IgD-negative memory B cell (primary cell): ENCODE measurements around the gene UNK. TPM values are rescaled to one million over a fixed set of nuclear protein-coding genes. Genes with fewer than 3 reads are reported as not detected.

Source experiments
- H3K27ac Mint-ChIP-seq, 3 donors: one replicate each; pipeline ENCODE4 v1.8.0; 2020 to 2022; ENCODE audit warnings: mild to moderate bottlenecking in 3 of 3, mixed read lengths in 3 of 3, moderate library complexity in 1 of 3
- H3K27me3 Mint-ChIP-seq: one replicate; pipeline ENCODE4 v1.8.0; 2021; ENCODE audit warnings: mixed read lengths
- H3K36me3 Mint-ChIP-seq: one replicate; pipeline ENCODE4 v1.8.0; 2020; ENCODE audit warnings: mild to moderate bottlenecking, mixed read lengths
- H3K4me1 Mint-ChIP-seq, 3 donors: one replicate each; pipeline ENCODE4 v1.8.0; 2020 to 2022; ENCODE audit warnings: mixed read lengths in 3 of 3, mild to moderate bottlenecking in 1 of 3
- H3K4me3 Mint-ChIP-seq, 4 donors: one replicate each; pipeline ENCODE4 v1.8.0; 2020 to 2022; ENCODE audit warnings: mild to moderate bottlenecking in 4 of 4, mixed read lengths in 4 of 4, moderate library complexity in 3 of 4
- H3K9me3 Mint-ChIP-seq, 3 donors: one replicate each; pipeline ENCODE4 v1.8.0; 2020 to 2021; ENCODE audit warnings: mixed read lengths in 3 of 3, mild to moderate bottlenecking in 1 of 3
- polyA plus RNA-seq: library from polyadenylated mRNA; unstranded; fragments of 300-500 nt; fragmentation: Illumina TruSeq; gene quantifications from one replicate; pipeline ENCODE4 v1.2.3, GENCODE V29; 2021

The UNK gene
- polyA plus RNA-seq, 1 donor from 2014 or later, result 28.6 TPM

DNA sequence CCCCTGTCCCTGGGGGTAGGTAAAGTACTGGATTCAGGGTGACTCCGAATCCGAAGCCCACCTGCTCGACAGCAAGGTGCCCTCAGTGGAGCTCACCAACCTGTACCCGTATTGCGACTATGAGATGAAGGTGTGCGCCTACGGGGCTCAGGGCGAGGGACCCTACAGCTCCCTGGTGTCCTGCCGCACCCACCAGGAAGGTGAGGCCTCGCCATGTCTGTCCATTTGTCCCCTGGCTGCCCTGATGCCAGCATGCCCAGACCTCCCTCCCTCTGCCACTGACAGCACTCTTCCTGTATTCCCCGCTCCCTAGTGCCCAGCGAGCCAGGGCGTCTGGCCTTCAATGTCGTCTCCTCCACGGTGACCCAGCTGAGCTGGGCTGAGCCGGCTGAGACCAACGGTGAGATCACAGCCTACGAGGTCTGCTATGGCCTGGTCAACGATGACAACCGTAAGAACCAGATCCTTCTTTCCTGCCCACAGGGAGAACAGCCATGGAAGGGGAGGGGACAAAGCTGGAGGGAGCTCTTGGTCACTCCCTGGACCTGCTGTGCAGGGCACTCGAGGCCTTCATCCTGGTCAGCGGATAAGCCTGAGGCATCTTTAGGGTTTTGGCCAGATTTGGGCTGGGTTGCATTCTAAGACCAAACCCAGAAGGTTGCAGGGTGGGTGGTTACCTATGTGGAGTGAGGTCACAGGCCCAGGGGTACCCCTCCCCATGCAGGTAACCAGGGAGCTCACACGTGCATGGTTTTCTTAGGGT is 33.8 kb upstream of the UNK start:
- Mint-ChIP-seq H3K9me3 (no peaks in the 10 kb centered on the region), H3K27me3 (no peaks in the 10 kb centered on the region), H3K36me3 (no peaks in the 10 kb centered on the region), H3K4me1 (peaks cover 15 to 17% (median 15%) of the 10 kb centered on the region in 3 donors), H3K27ac (peak overlapping the region in 2 of 3 donors; percentile 27 to 45), H3K4me3 (peak overlapping the region in 1 of 4 donors; percentile 20)

DNA sequence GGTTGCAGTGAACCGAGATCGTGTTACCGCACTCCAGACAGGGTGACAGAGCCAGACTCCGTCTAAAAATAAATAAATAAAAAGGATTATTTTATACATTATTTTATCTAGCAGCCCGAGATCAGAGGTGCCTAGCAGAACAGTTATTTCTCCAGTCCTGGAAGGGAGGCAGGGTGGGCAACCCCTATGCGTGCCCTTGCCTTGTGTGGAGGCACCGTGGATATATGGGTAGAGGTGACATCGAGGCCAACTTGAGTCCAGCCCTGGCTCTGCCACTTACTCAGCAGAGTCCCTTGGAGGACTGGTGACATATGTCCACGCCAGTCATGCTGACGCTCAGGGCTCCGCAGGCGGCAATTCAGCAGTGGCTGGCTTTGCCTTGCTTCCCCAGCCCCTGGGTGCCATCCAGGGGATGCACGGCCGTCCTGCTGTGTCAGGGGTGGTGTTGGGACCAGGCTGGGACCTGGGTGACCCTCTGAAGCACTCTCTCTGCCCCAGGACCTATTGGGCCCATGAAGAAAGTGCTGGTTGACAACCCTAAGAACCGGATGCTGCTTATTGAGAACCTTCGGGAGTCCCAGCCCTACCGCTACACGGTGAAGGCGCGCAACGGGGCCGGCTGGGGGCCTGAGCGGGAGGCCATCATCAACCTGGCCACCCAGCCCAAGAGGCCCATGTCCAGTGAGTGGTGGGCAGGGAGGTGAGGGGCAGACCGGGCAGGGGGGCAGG is 32.8 kb upstream of the UNK start:
- Mint-ChIP-seq H3K27ac (peak overlapping the region in 1 of 3 donors; percentile 27), H3K27me3 (no peaks in the 10 kb centered on the region), H3K36me3 (no peaks in the 10 kb centered on the region), H3K9me3 (no peaks in the 10 kb centered on the region), H3K4me3 (peak overlapping the region in 1 of 4 donors; percentile 20), H3K4me1 (peaks cover 15 to 17% (median 15%) of the 10 kb centered on the region in 3 donors)

DNA sequence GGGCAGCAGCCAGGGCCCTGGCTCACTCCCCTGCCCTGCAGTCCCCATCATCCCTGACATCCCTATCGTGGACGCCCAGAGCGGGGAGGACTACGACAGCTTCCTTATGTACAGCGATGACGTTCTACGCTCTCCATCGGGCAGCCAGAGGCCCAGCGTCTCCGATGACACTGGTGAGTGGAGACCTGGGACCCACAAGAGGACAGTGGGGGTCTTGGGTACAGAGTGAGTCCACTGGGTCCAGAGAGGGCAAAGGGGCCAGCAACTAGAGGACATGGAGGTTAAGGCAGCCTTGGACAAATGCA is 32.2 kb upstream of the UNK start:
- Mint-ChIP-seq H3K9me3 (no peaks in the 10 kb centered on the region), H3K27ac (no peak overlapping the region), H3K27me3 (no peaks in the 10 kb centered on the region), H3K4me1 (peaks cover 15 to 17% (median 15%) of the 10 kb centered on the region in 3 donors), H3K4me3 (peak overlapping the region in 3 of 4 donors; percentile 13 to 73 (median 16)), H3K36me3 (no peaks in the 10 kb centered on the region)

DNA sequence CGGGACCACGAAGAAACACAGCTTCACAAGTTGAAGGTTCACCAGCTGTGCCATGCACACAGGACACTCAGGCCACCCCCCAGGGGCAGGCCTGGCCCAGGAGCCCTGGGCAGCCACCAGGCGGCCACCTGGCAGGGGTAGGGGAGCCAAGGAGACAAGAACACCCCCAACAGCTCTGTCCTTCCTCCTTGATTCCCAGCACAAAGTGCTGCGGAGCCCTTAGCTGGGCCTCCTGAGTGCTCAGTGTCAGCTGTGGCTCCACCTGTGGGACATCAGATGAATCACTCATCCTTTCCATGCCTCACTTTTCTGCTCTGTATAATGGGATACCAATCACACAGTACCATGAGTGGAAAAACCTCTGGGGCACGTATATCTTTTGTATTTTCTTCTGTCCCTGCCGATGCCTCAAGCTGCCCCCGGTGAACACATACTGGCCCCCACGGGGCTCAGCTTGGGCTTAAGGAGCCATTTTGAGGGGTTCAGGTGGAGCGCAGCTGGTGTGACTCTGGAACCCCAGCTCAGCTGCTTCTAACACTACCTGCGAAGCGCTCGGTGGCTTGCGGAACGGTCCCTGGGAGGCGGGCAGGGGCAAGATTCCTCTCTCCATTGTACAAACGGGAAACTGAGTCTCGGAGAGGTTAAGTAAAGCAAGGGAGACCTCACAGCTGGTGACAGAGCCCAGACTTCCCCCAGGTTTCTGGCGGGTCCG is 31.6 kb upstream of the UNK start:
- H3K9me3 Mint-ChIP-seq, result no peaks in the 10 kb centered on the region

DNA sequence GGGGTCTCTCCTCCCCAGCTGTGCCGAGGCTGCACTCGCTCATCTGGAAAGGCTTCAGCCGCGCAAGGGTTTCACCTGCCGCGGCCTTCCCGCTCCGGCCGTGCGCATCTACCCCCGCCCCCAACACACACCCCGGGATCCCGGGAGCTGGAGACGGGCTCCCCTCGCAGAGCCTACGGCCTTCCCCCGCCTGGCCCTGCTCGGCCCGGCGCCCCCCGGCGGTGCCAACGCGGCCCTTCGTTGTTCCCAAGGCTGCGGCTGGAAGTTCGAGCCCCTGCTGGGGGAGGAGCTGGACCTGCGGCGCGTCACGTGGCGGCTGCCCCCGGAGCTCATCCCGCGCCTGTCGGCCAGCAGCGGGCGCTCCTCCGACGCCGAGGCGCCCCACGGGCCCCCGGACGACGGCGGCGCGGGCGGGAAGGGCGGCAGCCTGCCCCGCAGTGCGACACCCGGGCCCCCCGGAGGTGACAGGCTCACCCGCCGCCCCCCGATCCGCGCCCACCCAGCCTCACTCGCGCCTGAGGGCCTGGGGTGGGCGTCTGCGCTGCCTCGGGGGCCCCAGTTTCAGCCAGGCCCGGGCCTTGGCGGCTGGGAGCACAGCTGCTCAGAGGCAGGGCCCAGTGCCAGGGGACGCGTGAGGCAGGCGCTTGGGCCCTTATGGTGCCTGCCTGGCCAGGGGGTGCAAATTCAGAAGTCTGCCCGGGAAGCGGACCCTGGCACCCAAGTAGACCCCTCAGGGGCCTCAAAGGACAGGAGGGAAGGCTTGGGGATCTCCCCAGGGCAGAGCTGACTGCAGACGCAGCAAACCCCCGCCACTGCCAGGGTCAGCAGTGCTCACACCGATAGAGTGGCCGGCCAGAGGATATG is 30.9 kb upstream of the UNK start:
- Mint-ChIP-seq H3K36me3 (no peaks in the 10 kb centered on the region), H3K27me3 (no peaks in the 10 kb centered on the region), H3K4me1 (peaks cover 10 to 14% (median 12%) of the 10 kb centered on the region in 3 donors), H3K9me3 (no peaks in the 10 kb centered on the region), H3K27ac (no peak overlapping the region), H3K4me3 (peak overlapping the region; percentile 77 to 93 (median 85))

More for the DNA sequence above, 31.6 kb upstream of the UNK start:
- H3K27ac Mint-ChIP-seq, result peak overlapping the region in 2 of 3 donors; percentile 60 to 81
- H3K4me1 Mint-ChIP-seq, result peaks cover 11 to 14% (median 12%) of the 10 kb centered on the region in 3 donors
- H3K4me3 Mint-ChIP-seq, result peak overlapping the region; percentile 77 to 93 (median 85)
- no peaks in the 10 kb centered on the region for H3K27me3 Mint-ChIP-seq
- H3K36me3 Mint-ChIP-seq, result no peaks in the 10 kb centered on the region

DNA sequence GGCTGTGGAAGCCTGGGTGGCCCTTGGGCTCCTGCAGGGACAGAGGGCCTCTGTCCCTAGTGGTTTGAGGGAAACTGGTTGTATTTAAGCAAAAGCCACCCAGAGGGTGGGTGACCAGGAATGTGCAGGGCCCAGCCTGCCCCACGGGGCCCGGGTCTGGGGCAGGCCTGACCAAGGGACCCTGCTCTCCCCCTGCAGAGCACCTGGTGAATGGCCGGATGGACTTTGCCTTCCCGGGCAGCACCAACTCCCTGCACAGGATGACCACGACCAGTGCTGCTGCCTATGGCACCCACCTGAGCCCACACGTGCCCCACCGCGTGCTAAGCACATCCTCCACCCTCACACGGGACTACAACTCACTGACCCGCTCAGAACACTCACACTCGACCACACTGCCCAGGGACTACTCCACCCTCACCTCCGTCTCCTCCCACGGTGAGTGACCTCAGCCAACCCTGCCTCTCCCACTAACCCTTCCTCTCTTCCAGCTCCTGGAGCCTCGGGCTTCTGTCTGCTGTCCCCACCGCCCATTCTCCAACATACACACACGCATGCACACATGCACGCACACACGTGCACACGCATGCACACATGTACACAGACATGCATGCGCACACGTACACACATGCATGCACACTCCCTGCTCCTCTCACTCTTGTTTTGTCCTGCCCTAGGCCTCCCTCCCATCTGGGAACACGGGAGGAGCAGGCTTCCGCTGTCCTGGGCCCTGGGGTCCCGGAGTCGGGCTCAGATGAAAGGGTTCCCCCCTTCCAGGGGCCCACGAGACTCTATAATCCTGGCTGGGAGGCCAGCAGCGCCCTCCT is 30.0 kb upstream of the UNK start:
- no peaks in the 10 kb centered on the region for H3K36me3 Mint-ChIP-seq
- H3K27me3 Mint-ChIP-seq, result no peaks in the 10 kb centered on the region
- H3K4me3 Mint-ChIP-seq, result peak overlapping the region; percentile 59 to 94 (median 81)
- peaks cover 9 to 14% (median 10%) of the 10 kb centered on the region in 3 donors for H3K4me1 Mint-ChIP-seq
- peak overlapping the region in 1 of 3 donors; percentile 64 for H3K27ac Mint-ChIP-seq
- no peaks in the 10 kb centered on the region for H3K9me3 Mint-ChIP-seq

DNA sequence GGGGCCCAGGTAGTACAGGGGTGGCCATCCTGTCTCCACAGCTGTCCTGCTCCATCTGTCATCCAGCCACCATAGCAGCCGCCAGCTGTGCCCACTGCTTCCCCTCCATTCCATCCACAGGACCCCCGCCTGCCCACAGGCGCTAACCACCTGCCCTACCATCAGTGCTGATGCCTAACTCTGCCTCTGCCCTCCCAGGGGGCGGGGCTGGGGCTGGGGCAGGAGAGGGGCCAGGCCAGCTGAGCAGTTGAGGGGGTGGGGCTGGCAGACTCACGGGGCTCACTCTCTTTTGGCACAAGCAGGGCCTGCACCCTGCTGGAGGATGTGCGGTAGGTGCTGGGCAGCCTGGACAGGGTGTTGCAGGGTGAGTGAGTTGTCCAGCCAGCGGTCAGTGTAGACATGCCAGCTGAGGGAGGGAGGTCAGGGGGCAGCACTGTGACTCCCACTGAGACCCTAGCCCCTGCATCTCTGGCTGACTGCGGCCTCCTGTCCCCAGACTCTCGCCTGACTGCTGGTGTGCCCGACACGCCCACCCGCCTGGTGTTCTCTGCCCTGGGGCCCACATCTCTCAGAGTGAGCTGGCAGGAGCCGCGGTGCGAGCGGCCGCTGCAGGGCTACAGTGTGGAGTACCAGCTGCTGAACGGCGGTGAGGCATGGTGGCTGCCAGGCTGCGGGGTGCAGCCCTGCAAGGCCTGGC is 29.3 kb upstream of the UNK start:
- Mint-ChIP-seq H3K27me3 (no peaks in the 10 kb centered on the region), H3K27ac (no peak overlapping the region), H3K9me3 (no peaks in the 10 kb centered on the region), H3K36me3 (no peaks in the 10 kb centered on the region), H3K4me1 (peaks cover 3 to 10% (median 5%) of the 10 kb centered on the region in 3 donors), H3K4me3 (peak overlapping the region in 3 of 4 donors; percentile 59 to 94 (median 76))

DNA sequence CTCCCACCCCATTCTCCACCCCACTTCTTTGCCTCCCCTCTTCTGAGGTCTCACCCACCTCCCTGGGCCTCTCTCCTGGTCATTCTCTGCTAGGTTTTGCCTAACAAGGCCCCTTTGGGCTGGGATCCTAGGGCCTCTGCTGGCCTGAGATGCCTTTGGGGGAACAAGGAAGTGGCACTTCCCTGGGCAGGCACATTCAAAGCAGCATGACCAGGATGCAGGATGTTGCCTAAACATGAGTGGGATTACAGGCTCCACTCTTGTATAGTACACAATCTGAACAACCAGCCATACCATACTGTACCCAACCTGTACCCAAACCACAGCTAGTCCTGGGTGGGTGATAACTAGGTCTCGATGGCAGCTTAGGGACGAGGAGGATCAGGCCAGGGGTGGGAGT is 28.6 kb upstream of the UNK start:
- H3K27ac Mint-ChIP-seq, result no peak overlapping the region
- H3K4me3 Mint-ChIP-seq, result no peak overlapping the region
- no peaks in the 10 kb centered on the region for H3K27me3 Mint-ChIP-seq
- H3K36me3 Mint-ChIP-seq, result no peaks in the 10 kb centered on the region
- peaks cover 3 to 8% (median 5%) of the 10 kb centered on the region in 3 donors for H3K4me1 Mint-ChIP-seq
- no peaks in the 10 kb centered on the region for H3K9me3 Mint-ChIP-seq

DNA sequence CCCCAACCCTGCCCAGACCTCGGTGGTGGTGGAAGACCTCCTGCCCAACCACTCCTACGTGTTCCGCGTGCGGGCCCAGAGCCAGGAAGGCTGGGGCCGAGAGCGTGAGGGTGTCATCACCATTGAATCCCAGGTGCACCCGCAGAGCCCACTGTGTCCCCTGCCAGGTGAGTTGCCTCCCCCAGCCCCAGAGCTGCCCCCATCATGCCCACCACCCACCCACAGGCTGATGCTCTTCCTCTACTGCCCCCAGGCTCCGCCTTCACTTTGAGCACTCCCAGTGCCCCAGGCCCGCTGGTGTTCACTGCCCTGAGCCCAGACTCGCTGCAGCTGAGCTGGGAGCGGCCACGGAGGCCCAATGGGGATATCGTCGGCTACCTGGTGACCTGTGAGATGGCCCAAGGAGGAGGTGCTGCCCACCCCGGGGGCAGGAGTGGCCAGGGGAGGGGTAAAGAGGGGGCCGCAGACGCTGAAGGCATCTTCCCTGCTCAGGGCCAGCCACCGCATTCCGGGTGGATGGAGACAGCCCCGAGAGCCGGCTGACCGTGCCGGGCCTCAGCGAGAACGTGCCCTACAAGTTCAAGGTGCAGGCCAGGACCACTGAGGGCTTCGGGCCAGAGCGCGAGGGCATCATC is 28.0 kb upstream of the UNK start:
- Mint-ChIP-seq H3K27me3 (no peaks in the 10 kb centered on the region), H3K4me1 (peaks cover 3 to 8% (median 5%) of the 10 kb centered on the region in 3 donors), H3K27ac (no peak overlapping the region), H3K9me3 (no peaks in the 10 kb centered on the region), H3K4me3 (no peak overlapping the region), H3K36me3 (no peaks in the 10 kb centered on the region)

DNA sequence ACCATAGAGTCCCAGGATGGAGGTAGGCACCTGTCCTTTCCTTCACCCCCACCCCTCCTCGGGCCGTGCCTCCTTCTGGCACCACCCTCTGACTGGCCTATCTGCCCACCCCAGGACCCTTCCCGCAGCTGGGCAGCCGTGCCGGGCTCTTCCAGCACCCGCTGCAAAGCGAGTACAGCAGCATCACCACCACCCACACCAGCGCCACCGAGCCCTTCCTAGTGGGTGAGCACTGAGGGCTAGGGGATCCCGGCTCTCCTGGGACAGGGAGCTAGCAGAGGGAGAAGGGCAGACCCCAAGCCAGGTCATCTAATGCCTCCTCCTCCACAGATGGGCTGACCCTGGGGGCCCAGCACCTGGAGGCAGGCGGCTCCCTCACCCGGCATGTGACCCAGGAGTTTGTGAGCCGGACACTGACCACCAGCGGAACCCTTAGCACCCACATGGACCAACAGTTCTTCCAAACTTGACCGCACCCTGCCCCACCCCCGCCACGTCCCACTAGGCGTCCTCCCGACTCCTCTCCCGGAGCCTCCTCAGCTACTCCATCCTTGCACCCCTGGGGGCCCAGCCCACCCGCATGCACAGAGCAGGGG is 27.4 kb upstream of the UNK start:
- H3K4me1 Mint-ChIP-seq, result peaks cover 3 to 8% (median 5%) of the 10 kb centered on the region in 3 donors
- peak overlapping the region in 1 of 3 donors; percentile 16 for H3K27ac Mint-ChIP-seq
- no peaks in the 10 kb centered on the region for H3K27me3 Mint-ChIP-seq
- H3K9me3 Mint-ChIP-seq, result no peaks in the 10 kb centered on the region
- H3K4me3 Mint-ChIP-seq, result no peak overlapping the region
- no peaks in the 10 kb centered on the region for H3K36me3 Mint-ChIP-seq

DNA sequence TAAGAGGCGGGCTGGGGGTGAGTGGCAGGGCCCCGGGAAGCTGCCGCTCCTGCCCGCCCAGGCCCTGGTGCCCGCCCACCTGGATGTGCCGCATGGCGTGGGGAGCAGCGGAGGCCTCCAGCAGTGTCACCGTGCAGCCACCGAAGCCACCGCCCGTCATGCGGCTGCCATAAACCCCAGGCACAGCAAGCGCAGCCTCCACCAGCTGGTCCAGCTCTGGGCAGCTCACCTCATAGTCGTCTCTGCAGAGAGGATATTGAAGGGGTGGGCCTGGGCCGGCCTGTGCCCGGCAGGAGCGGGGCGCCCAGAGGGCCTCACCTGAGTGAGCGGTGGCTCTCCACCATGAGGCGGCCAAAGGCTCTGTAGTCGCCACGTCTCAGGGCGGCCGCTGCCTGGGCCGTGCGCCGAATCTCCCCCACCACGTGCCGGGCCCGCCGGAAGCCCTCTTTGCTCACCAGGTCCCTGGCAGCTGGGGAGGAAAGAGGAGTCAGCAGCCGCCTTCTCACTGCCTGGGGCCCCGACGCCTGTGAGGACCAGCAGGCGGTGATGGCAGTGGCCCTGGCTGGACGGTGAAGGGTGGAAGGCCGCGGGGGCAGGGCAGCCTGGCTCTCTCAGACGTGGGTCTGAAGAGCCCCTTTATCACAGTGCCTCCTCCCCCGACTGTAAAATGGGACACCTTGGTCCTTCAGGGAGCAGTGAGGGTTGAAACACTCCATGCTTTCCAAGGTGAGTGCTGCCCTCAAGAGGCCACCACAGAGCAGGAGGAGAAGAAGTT is 26.3 kb upstream of the UNK start:
- Mint-ChIP-seq H3K27ac (no peak overlapping the region), H3K36me3 (no peaks in the 10 kb centered on the region), H3K9me3 (no peaks in the 10 kb centered on the region), H3K27me3 (no peaks in the 10 kb centered on the region), H3K4me3 (peak overlapping the region in 1 of 4 donors; percentile 23), H3K4me1 (peaks cover 0 to 5% (median 5%) of the 10 kb centered on the region in 3 donors)

DNA sequence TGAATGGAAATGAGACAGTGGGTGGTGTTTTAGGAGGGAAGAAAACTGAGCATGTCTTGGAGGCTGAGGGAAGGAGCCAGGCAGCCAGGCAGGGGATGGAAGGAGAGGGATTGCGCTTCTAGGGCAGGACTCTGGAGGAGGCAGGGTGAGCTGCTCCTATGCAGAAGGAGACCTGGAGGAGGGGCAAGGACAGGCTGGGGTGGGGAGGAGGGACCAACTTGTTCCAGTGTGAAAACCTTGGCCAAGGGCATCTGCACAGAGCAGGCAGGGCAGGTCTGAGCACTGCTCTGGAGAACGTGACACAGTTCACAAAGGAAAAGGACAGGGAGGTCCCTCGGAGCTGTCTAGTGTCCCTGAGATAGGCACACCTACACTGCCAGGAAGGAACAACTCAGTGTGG is 25.1 kb upstream of the UNK start:
- H3K36me3 Mint-ChIP-seq, result no peaks in the 10 kb centered on the region
- peaks cover 0 to 10% (median 6%) of the 10 kb centered on the region in 3 donors for H3K4me1 Mint-ChIP-seq
- H3K27me3 Mint-ChIP-seq, result no peaks in the 10 kb centered on the region
- H3K9me3 Mint-ChIP-seq, result no peaks in the 10 kb centered on the region
- peak overlapping the region in 1 of 4 donors; percentile 23 for H3K4me3 Mint-ChIP-seq
- no peak overlapping the region for H3K27ac Mint-ChIP-seq
